Activated gamma-delta T cell treated with anti-CD3 and anti-CD28 coated beads, Interleukin-2, amount 50 U/mL, for 16 hours (primary cell): ENCODE data around the gene TAGLN3.

Experiments
- DNase-seq: peaks from one replicate; pipeline ENCODE4 v3.0.0-alpha.2; 2020; ENCODE audit warnings: low read depth

Gene TAGLN3

DNA sequence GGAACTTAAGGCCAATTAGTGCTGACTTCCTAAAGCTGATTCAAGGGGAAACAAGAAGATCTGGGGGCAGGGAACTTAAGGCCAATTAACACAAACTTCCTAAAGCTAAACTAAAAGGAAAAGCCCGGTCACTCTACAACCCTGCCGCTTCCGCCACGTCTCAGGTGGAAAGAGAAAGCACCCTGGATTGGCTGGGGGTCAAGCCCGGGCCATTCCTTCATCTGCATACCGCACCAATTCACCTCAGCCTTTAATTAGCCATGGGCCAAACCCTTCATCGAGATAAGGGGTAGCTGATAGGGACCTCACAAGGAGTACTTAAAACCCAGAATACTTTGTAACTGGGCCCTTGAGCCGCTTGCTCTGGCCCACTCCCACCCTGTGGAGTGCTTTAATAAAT is 50.2 kb downstream of the TAGLN3 start:
- no peak for DNase-seq

DNA sequence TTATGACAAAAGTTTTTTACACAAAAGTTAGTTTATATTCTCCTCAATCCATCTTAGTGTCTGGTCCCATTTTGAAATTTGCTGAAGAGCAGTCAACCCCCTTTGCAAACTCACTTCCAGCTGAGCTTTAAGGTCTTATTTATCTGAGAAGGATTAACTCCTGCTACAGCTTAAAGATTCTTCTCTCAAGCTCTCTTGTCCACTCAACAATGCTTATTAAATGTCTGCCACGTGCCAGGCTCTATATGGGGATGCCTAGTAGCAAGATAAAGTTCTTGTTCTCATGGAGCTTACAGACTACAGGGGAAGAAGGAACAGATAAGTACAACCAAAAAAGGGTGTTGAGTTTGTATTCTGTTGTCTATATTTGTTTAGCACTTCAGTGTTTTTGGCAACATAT is 54.5 kb downstream of the TAGLN3 start:
- DNase-seq = no peak

DNA sequence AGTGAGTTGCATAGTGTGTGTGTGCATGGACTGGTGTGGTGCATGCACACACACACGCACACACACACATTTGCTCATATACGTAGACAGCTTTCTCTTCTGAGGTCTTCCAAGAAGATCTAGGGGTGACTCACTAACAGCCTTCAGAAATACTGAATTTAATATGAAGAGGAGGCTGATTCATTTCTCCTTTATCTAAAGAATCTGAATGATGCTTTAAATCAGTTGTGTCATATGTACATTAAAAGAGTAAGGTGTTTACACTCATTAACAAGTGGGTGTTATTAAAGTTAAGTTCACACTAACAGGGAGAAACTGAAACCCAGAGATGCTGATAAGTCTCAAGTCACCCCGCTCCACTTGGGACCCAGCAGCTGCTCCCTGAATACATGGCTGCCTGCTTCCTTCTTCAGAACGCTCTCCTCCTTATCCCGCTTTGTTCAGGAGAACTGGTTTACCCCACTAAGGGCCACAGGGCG is 57.8 kb downstream of the TAGLN3 start:
- no peak for DNase-seq

DNA sequence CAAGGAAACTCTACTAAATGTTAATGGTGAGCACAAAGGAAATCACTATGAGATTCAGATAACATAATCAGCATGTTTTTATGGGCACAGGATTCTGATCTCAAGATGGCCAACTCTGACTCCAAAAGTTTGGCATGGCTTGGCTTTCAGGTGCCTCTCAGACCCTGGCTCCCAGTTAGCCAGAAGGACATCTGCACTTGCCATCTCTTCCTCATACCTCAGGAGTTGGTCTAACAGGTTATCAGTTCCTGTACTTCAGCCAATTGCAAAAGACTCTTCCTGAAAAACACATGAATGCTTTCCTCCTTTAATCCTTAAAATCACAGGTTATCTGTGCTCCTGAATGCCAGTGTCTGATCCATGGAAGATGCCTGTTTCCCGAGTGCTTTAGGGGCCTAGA is 60.8 kb downstream of the TAGLN3 start:
- DNase-seq = no peak

DNA sequence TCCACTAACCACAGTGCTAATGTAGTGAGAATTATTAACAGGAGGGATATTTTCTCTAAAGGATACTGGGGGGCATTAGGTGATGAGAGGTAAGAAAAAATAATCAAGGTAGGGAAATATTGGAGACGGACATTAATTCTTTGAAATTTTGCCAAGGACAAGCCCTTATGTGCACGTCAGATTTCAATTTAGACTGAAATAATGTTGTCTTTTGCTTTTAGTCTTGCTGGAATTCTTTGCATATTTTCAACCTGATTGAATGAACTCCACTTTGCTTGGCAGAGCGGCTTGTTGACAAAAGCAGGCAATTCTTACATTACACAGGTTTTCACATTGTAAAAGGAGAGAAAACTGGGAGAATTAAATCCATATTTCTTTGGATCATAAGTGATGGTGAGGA is 62.4 kb downstream of the TAGLN3 start:
- DNase-seq = no peak
